Panc1 (cell line): ENCODE data around the gene DNAAF5.

Source experiments
- POLR2AphosphoS5 ChIP-seq: IDR thresholded peaks from 2 replicates; pipeline ENCODE4 v1.6.1; 2012; ENCODE audit warnings: mild to moderate bottlenecking, low read depth, low read length, moderate library complexity
- SIN3A ChIP-seq: IDR thresholded peaks from 2 replicates; pipeline ENCODE4 v1.6.1; 2012; ENCODE audit warnings: low read depth, mild to moderate bottlenecking, low read length, moderate library complexity, borderline replicate concordance; ENCODE audit not compliant: insufficient read depth
- TCF7L2 ChIP-seq: IDR thresholded peaks from 2 replicates; pipeline ENCODE4 v1.6.1; 2011; ENCODE audit warnings: mild to moderate bottlenecking, low read depth, low read length, inconsistent platforms
- TF ChIP-seq, protein P1 (sequence below): fragments of 450-650 bp; IDR thresholded peaks from 2 replicates; pipeline ENCODE4 v1.5.1; 2017; ENCODE audit warnings: mild to moderate bottlenecking
- TF ChIP-seq, protein P2 (sequence below), 2 experiments: IDR thresholded peaks; 2 replicates each; pipeline ENCODE4 v1.6.1; 2011 to 2012; ENCODE audit warnings: low read depth in 2 of 2, control low read depth in 1 of 2, low read length in 1 of 2, mild to moderate bottlenecking in 1 of 2, moderate library complexity in 1 of 2; ENCODE audit not compliant: insufficient read depth in 1 of 2

DNA sequence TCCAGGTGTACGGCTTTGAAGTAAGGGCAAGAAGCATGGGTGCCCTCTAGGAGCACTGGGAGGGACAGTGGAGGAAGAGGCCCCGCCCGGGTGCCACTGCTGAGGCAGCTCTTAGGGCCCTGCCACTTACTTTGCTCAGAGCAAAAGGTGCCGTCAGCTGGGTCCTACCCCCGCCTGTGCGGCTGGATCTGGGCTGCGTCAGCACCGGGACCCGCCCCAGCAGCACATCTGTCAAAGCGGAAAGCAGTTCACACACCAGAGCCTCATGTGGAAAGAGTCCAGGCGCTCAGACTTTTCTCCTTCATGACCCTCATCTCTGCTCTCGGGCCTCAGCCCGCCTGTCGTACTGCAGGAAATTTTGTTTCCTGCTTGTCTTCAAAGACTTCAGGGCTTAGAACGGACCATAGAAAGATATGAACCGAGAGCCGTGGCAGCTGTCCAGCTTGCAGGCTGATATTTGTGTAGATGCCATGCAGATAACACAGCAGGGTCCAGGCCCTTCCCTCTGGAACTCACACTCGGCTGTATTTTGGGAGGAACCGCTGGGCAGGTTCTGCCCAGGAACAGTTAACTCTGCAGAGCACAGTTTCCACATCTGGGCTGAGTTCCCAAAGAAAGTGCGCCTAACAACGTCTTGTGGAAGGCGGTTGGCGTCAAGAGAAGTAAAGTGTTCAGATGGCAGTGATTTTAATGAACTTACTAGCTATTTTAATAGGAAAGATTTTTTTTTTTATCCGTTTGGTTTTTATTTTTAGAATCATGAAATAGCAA, 44.9 kb downstream of the DNAAF5 start:
- TF ChIP-seq SIN3A: no peak
- TF ChIP-seq, protein P1, sequence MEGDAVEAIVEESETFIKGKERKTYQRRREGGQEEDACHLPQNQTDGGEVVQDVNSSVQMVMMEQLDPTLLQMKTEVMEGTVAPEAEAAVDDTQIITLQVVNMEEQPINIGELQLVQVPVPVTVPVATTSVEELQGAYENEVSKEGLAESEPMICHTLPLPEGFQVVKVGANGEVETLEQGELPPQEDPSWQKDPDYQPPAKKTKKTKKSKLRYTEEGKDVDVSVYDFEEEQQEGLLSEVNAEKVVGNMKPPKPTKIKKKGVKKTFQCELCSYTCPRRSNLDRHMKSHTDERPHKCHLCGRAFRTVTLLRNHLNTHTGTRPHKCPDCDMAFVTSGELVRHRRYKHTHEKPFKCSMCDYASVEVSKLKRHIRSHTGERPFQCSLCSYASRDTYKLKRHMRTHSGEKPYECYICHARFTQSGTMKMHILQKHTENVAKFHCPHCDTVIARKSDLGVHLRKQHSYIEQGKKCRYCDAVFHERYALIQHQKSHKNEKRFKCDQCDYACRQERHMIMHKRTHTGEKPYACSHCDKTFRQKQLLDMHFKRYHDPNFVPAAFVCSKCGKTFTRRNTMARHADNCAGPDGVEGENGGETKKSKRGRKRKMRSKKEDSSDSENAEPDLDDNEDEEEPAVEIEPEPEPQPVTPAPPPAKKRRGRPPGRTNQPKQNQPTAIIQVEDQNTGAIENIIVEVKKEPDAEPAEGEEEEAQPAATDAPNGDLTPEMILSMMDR: no peak
- TF ChIP-seq, protein P2, sequence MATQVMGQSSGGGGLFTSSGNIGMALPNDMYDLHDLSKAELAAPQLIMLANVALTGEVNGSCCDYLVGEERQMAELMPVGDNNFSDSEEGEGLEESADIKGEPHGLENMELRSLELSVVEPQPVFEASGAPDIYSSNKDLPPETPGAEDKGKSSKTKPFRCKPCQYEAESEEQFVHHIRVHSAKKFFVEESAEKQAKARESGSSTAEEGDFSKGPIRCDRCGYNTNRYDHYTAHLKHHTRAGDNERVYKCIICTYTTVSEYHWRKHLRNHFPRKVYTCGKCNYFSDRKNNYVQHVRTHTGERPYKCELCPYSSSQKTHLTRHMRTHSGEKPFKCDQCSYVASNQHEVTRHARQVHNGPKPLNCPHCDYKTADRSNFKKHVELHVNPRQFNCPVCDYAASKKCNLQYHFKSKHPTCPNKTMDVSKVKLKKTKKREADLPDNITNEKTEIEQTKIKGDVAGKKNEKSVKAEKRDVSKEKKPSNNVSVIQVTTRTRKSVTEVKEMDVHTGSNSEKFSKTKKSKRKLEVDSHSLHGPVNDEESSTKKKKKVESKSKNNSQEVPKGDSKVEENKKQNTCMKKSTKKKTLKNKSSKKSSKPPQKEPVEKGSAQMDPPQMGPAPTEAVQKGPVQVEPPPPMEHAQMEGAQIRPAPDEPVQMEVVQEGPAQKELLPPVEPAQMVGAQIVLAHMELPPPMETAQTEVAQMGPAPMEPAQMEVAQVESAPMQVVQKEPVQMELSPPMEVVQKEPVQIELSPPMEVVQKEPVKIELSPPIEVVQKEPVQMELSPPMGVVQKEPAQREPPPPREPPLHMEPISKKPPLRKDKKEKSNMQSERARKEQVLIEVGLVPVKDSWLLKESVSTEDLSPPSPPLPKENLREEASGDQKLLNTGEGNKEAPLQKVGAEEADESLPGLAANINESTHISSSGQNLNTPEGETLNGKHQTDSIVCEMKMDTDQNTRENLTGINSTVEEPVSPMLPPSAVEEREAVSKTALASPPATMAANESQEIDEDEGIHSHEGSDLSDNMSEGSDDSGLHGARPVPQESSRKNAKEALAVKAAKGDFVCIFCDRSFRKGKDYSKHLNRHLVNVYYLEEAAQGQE (IDR thresholded peaks at IDR 0.05; ENCODE audit: insufficient read depth in 1 of 2, low read depth in 2 of 2, low read length in 1 of 2): no peak
- no peak for TF ChIP-seq POLR2AphosphoS5
- no peak for TF ChIP-seq TCF7L2
